ENCODE data around the gene SRSF1.

DNA sequence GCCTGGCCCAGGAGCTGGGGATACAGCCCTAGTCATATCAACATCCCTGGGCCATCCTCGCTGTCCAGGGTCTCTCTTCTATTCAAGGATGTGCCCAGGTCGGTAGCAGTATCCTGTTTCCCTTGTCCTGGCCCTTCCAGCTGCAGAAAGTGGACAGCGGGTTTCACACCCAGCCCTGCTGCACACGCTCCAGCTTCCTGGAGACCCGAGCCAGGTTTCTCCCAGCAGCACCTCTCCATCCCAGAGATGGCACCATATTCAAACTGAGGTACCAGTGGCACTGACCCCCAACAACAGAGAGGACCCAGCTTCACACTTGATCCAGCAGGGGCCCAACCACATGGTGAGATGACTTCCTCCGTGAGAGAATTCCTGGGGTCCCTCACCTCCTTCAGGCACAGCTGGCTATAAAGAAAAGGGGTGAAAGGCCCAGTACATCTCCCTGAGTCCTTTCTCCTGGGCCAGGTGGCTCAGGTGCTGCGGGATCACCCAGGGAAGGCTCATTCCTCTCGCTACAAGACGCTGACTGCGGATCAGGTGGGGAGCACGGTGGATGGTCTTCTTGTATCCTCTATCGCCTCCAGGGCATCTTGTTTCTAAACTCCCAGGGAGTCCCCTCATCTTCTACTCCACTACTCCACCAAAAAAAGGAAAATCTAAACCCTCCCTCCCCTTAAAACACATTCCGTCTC, 53.2 kb downstream of the SRSF1 start:
- TF ChIP-seq RFX5 (IDR thresholded peaks at IDR 0.05; ENCODE audit: low read depth, low read length) (no peak), POLR2A (IDR thresholded peaks at IDR 0.05; ENCODE audit: low read depth, low read length) (no peak), CHD1 (IDR thresholded peaks at IDR 0.05; ENCODE audit: low read depth, low read length) (no peak), RAD21 (IDR thresholded peaks at IDR 0.05; ENCODE audit: low read length) (no peak), SMC3 (IDR thresholded peaks at IDR 0.05; ENCODE audit: low read depth, low read length) (no peak), BHLHE40 (IDR thresholded peaks at IDR 0.05; ENCODE audit: low read depth, low read length) (no peak), CEBPB (IDR thresholded peaks at IDR 0.05; ENCODE audit: low read depth, low read length) (no peak)
- TF ChIP-seq, protein P1, sequence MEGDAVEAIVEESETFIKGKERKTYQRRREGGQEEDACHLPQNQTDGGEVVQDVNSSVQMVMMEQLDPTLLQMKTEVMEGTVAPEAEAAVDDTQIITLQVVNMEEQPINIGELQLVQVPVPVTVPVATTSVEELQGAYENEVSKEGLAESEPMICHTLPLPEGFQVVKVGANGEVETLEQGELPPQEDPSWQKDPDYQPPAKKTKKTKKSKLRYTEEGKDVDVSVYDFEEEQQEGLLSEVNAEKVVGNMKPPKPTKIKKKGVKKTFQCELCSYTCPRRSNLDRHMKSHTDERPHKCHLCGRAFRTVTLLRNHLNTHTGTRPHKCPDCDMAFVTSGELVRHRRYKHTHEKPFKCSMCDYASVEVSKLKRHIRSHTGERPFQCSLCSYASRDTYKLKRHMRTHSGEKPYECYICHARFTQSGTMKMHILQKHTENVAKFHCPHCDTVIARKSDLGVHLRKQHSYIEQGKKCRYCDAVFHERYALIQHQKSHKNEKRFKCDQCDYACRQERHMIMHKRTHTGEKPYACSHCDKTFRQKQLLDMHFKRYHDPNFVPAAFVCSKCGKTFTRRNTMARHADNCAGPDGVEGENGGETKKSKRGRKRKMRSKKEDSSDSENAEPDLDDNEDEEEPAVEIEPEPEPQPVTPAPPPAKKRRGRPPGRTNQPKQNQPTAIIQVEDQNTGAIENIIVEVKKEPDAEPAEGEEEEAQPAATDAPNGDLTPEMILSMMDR (conservative IDR thresholded peaks at IDR 0.05; ENCODE audit: low read depth, low read length) = no peak
- TF ChIP-seq, protein P2, sequence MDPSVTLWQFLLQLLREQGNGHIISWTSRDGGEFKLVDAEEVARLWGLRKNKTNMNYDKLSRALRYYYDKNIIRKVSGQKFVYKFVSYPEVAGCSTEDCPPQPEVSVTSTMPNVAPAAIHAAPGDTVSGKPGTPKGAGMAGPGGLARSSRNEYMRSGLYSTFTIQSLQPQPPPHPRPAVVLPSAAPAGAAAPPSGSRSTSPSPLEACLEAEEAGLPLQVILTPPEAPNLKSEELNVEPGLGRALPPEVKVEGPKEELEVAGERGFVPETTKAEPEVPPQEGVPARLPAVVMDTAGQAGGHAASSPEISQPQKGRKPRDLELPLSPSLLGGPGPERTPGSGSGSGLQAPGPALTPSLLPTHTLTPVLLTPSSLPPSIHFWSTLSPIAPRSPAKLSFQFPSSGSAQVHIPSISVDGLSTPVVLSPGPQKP (IDR thresholded peaks at IDR 0.05; ENCODE audit: borderline replicate concordance, low read depth, low read length) = no peak

All from IMR-90 (cell line).